K562 (cell line): ENCODE data around the gene SUSD3.

Experiments used
- EZH2 ChIP-seq: IDR thresholded peaks from 2 replicates; pipeline ENCODE4 v1.6.1; 2012; ENCODE audit warnings: low read depth, mild to moderate bottlenecking, inconsistent platforms, low read length, borderline replicate concordance
- IFI16 ChIP-seq: fragments of 250-450 bp; sonication (Bioruptor Pico); IDR thresholded peaks from 2 replicates; pipeline ENCODE4 v2.1.2; 2022; ENCODE audit warnings: mild to moderate bottlenecking, inconsistent platforms
- POLR2A ChIP-seq: fragments of 450-650 bp; conservative IDR thresholded peaks from 2 replicates; pipeline ENCODE4 v1.6.1; 2016
- RNF2 ChIP-seq: sonication (generic); IDR thresholded peaks from 2 replicates; pipeline ENCODE4 v1.6.1; 2016
- ZNF3 ChIP-seq: fragments of 250-450 bp; sonication (Bioruptor Pico); IDR thresholded peaks from 2 replicates; pipeline ENCODE4 v1.5.0; 2021; ENCODE audit warnings: mild to moderate bottlenecking, moderate library complexity
- TF ChIP-seq, protein P1 (sequence below): sonication (generic); formaldehyde crosslinking; IDR thresholded peaks from 2 replicates; pipeline ENCODE4 v1.9.0; 2022; ENCODE audit warnings: mild to moderate bottlenecking, missing genetic modification reagents

DNA sequence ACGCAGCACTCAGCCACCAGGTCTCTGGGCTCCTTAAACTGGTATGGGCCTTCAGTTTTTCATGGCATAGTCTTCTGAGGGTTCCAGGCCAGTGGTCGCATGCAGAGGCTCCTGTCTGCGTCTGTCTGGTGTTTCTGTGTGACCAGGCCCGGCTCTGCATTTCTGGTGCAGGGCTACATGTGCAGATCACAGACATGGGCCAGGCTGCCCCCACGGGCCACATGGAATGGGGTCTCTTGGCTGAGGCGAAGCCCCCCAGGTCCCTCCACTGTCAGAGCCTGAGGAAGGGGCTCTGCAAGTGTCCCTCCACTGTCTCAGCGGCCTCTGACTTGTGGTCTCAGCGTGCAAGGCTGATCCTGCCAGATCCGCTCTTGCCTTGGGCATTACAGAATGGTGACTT is 21.9 kb downstream of the SUSD3 start:
- TF ChIP-seq EZH2 (no peak), IFI16 (CRISPR knock-in tag) (no peak), POLR2A (no peak), ZNF3 (CRISPR knock-in tag) (no peak), RNF2 (no peak)
- TF ChIP-seq, protein P1, sequence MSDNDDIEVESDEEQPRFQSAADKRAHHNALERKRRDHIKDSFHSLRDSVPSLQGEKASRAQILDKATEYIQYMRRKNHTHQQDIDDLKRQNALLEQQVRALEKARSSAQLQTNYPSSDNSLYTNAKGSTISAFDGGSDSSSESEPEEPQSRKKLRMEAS (CRISPR knock-in tag) = no peak
